ENCODE measurements around the gene CACNB3. TPM values are rescaled to one million over a fixed set of nuclear protein-coding genes. Genes with fewer than 3 reads are reported as not detected.

The CACNB3 gene
- total and polyA plus RNA-seq, 12 donors = 2.2 to 13.5 (median 4.6) TPM

DNA sequence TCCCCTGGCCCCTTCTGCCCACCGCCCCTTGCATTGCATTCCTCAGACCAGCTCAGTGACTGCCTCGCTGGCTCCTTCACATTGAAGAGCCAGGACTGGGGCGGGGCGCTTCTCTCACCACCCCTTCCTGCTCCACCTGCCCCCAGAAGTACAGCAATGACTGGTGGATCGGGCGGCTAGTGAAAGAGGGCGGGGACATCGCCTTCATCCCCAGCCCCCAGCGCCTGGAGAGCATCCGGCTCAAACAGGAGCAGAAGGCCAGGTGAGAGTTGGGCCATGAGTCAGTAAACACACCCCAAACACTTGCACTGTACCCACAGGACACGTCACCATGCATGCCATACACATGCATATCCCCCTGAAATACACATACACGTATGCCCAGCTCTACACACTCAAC, 5.8 kb downstream of the CACNB3 start:
- TF ChIP-seq, protein P1, sequence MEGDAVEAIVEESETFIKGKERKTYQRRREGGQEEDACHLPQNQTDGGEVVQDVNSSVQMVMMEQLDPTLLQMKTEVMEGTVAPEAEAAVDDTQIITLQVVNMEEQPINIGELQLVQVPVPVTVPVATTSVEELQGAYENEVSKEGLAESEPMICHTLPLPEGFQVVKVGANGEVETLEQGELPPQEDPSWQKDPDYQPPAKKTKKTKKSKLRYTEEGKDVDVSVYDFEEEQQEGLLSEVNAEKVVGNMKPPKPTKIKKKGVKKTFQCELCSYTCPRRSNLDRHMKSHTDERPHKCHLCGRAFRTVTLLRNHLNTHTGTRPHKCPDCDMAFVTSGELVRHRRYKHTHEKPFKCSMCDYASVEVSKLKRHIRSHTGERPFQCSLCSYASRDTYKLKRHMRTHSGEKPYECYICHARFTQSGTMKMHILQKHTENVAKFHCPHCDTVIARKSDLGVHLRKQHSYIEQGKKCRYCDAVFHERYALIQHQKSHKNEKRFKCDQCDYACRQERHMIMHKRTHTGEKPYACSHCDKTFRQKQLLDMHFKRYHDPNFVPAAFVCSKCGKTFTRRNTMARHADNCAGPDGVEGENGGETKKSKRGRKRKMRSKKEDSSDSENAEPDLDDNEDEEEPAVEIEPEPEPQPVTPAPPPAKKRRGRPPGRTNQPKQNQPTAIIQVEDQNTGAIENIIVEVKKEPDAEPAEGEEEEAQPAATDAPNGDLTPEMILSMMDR (IDR thresholded peaks at IDR 0.05) = no peak
- Histone ChIP-seq H3K4me1 (peaks cover 0 to 6% (median 3%) of the 10 kb centered on the region in 9 donors), H3K36me3 (peaks cover 0 to 61% (median 8%) of the 10 kb centered on the region in 9 donors), H3K27ac (no peak overlapping the region), H3K4me3 (no peak overlapping the region), H3K27me3 (peaks cover 0 to 7% (median 0%) of the 10 kb centered on the region in 7 donors), H3K9me3 (no peaks in the 10 kb centered on the region)
- intact Hi-C loops (cut with DNase I) = no loop called here
- WGBS, 2 donors = 87 to 89% methylated on average over 12 of the region's 12 CpGs
- no peak for DNase-seq
- no peak for ATAC-seq

GRCh38 chr12:48824905-48825304, 6.6 kb downstream of the CACNB3 start:
- TF ChIP-seq, protein P1 (IDR thresholded peaks at IDR 0.05) = no peak
- peaks cover 0 to 5% (median 0%) of the 10 kb centered on the region in 9 donors for H3K4me1 ChIP-seq
- H3K27me3 ChIP-seq = no peaks in the 10 kb centered on the region
- H3K9me3 ChIP-seq = no peaks in the 10 kb centered on the region
- H3K27ac ChIP-seq = no peak overlapping the region
- WGBS, 2 donors = 92 to 96% methylated on average over 4 of the region's 4 CpGs
- H3K36me3 ChIP-seq = peaks cover 0 to 69% (median 16%) of the 10 kb centered on the region in 9 donors
- ATAC-seq (no peak), DNase-seq (no peak)
- H3K4me3 ChIP-seq = no peak overlapping the region
- intact Hi-C loops (cut with DNase I) = no loop called here

- peaks cover 0 to 83% (median 30%) of the 10 kb centered on the region in 9 donors for H3K36me3 ChIP-seq
- TF ChIP-seq, protein P1 (IDR thresholded peaks at IDR 0.05) = no peak
- 84% methylated on average over 15 of the region's 15 CpGs for WGBS, 2 donors
- H3K27ac ChIP-seq = no peak overlapping the region
- no peaks in the 10 kb centered on the region for H3K27me3 ChIP-seq
- no peak overlapping the region for H3K4me3 ChIP-seq
- H3K4me1 ChIP-seq = peaks cover 0 to 2% (median 0%) of the 10 kb centered on the region in 9 donors
- intact Hi-C loops (cut with DNase I) = no loop called here
- H3K9me3 ChIP-seq = no peaks in the 10 kb centered on the region
- DNase-seq (no peak), ATAC-seq (no peak)
These were observed 8.0 kb downstream of the CACNB3 start for GRCh38 chr12:48826209-48826855.

DNA sequence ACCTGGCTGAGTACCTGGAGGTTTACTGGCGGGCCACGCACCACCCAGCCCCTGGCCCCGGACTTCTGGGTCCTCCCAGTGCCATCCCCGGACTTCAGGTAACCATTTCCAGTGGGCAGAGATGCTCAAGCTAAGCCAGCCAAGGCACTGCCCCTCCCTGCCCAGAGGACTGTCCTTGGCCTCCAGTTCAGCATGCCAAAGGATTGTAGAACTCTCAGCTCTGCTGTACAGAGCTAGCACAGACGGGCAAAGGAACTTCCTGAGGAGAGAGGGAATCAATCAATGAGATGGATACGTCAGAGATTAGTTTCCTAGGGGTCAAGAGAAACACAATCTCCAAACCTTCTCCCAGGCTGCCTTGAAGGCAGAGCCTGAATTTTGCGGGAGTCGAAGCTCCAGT, 8.7 kb downstream of the CACNB3 start:
- no peaks in the 10 kb centered on the region for H3K4me1 ChIP-seq
- intact Hi-C loops (cut with DNase I) = no loop called here
- no peaks in the 10 kb centered on the region for H3K9me3 ChIP-seq
- H3K27ac ChIP-seq = no peak overlapping the region
- TF ChIP-seq, protein P1 (IDR thresholded peaks at IDR 0.05) = no peak
- no peak for ATAC-seq
- DNase-seq = no peak
- H3K27me3 ChIP-seq = no peaks in the 10 kb centered on the region
- no peak overlapping the region for H3K4me3 ChIP-seq
- WGBS, 2 donors = 85 to 90% methylated on average over 8 of the region's 8 CpGs
- peaks cover 0 to 90% (median 36%) of the 10 kb centered on the region in 9 donors for H3K36me3 ChIP-seq

Measured in heart right ventricle (tissue), 16 donors.